NCI-H128 (cell line): ENCODE results near the gene ARPP21.

Experiments used
- DNase-seq: peaks from one replicate; lab custom pipeline; 2025; ENCODE audit not compliant: unreplicated experiment; lab: John Stamatoyannopoulos, UW

The ARPP21 gene

DNA sequence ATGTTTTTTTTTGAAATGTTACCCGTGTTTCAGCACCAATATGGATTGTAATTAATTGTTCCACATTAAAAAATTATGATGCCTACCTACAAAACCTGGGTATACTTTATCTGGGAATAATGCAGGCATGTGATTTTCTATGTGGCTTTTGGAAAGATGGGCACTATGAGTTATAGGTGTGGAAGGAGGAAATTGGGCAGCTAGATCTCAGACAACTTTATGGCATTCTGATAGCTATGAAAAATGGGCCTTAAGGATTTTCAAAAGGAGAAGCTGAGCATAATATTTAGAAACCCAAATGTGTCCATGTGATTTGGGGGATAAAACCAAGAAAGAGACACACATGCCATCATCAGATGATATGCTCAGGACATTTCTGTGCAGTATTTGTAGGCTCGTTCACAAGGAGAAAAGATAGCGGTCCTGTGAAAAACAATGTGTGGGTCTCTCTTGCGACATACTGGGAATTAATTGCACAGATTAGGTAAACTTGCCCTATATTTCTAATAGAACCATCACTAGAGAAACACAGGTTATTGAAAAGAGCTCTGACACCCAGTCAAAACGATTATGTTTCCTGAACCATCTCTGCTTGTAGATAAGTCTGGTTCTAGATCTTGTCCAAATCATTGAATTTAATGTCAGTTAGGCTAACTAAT, 35.3 kb downstream of the ARPP21 start:
- DNase-seq: no peak

DNA sequence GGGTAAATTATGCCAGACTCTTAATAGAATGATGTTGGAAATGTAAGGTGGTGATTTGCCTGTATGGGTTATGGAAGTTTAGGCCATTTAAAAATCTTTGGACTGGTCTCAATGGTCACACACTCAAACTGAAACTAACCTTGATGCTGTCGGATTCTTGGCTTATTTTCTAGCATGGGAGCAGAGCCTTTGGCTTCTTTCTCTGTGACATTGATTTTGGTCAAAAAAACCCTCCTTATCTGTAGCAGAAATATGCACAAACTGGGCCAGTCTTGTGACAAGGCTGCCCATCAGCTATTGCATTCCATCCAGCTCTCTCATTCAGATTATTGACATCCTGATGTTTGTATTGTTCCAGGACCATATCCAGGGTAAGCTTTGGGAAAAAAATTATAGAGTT, 35.9 kb downstream of the ARPP21 start:
- no peak for DNase-seq

DNA sequence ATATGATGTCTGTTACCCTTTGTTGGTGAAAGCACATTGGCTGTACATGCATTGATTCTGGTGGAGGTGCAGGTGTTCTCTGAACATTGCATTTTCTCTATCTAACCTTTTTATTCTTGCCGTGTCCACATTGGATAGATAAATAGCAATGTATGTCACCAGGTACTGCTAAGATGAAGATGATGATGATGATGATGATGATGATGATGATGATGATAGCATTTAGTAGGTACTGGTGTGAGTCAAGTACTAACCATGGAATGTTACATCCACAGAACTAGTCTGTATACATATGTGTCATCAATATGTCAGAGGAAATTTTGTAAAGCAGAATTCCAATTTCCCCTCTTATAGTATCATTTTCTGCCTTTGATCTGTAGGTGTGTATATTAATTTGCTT, 36.3 kb downstream of the ARPP21 start:
- DNase-seq: no peak

DNA sequence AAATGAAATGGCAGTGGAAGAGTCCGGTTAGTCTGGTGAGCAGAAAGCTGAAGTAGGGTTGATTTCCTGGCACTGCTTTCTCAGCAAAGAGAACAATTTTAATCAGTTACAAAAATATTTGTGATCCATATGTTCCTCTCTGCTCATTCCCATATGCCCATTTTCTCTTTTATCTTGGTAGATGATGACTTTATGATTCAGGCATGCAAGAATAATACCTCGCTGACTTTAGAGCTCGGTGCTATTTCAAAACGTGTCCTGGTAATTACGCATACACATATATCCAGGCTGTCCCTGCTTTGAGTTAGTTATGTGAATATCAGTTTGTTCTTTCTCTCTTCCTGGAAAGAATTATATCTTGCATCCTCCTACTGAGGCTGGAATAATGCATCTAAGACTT, 38.5 kb downstream of the ARPP21 start:
- DNase-seq: no peak

DNA sequence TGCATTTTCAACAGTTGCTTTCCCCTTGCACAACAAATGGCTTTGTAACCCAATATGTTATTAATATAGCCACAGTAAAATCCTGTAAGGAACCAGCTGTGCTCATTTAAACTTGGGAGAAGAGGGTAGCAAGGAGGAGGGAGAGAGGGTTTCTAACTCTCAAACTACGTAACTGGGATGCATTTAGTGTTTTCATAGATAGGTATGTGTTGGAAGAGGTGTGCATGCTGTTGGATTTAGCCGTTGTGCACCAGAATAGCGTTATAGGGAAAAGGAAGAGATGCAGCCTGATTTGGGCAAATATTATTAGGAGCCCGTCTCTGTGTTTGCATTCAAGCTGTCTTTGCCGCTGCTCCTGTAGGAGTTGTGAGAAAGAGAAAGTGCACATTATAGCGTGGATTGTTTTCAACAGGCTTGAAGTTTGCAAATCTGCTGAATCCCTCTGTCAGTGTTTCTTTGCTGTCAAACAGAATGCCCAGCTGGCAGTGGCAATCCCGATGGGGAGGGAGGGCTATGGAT, 39.4 kb downstream of the ARPP21 start:
- no peak for DNase-seq

DNA sequence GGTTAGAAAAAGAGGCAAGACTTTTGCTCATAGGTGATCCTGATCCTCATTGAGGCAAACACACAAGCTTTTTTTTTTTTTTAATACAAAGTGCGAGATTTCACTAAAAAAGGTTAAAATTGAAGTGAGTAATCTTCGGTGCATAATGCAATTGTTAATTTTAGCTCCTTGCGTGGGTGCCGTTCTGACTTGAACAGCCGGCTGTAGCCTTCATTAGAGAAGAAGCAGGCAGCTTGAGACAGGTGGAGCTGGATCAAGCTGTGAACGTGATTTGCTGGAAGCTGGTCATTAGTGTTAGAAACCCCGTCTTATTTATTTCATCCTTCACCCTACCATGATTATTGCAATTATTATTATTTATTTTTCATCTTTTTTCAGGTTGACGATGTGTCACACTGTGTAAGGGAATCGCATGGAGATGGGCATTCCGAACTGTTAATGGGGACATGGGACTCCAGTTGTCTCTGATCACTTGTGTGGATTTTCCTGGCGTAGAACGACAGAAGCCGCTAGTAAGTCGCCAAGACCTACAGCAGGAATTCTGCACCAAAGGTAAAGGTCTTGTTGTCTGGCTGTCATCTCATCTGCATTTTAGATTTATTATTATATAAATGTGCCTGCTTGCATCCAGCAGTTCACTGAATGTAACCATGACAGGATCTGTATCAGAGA, 40.2 kb downstream of the ARPP21 start:
- DNase-seq: no peak

DNA sequence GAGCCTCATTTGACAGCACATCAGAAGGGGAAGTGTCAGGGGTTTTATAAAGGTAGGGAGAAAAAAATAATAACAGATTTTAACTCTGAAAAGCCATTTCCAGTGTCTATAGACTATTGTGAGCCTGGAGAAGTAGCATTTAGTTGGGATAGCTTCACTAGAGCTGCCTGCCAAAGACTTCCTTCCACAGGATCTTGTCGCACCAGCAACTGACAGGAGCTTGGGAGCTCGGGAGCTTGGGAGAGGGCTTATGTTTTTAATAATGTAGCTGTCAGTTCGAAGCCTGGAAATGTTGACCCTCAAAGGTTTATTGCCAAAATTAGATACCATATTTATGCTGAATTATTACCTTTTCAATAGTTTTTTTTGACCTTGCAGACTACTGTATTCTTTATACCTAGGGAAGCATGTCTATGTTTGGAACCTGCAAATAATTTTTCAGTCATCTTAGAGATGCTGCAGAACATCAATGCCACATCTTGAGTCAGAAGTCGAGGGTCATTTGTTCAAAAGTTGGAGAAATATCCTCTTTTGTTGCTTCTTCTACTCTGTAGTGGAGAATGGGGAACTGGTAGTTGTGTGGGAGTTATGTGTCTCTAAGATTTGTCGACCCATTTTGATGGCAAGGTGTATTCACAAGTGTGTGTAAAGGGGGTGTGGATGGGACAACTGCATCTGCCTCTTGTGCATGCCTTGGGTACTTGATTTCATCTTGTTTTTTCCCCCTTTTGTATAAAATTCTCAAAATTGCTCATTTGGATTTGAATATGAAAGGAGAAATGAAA, 41.7 kb downstream of the ARPP21 start:
- DNase-seq: no peak

DNA sequence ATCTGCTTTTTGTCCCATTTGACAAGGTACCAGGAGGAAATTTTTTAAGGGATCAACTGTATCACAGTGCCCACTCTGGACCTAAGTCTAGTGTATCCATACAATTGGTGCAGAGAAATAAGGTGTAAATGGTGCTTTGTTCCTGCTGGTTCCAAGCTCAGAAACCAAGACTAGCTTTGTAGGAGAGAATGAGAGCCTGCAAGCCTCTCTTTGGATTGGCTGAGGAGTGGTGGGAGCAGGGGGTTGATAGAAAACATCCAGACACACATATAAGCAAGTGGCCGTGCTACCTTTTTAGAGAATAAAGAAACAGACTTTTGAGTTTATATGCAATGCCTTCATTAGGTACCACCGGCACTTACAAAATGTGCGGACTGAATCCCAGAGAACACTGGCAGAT, 45.8 kb downstream of the ARPP21 start:
- no peak for DNase-seq

DNA sequence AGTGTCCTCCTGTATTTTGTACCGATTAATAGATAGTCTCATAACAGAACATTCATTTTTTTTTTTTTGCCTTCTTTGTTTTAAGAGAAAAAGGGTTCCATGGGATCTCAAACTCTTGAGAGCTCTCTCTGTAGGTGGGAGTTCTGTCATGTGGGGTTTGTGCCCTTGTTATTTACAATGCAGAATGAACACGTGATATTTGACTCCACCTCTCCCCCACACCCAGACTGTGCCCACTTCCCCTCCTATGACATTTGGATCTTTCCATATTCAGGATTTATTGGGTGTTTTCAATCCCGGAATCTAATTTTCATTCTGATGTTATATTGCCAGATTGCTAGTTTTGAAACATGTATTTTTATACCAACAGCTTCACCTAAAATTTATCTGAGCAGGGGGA, 49.5 kb downstream of the ARPP21 start:
- DNase-seq: no peak

DNA sequence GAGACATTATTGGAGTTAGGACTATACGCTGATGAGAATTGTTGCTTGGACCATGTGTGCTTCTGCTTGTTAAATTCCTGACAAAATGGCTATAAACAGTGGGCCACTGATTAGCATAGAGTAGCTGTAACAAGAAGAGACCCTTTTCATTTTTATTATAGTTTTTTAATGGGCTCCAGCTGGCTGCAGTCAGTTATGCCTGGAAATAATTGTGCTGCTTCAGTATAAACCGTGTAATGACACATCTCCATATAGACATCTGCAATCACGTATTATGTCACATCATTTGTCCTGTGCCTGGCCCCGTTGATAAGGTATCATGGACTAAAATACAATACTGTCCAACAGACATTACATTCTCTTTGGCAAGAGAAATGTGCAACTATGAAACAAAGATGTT, 50.9 kb downstream of the ARPP21 start:
- no peak for DNase-seq

DNA sequence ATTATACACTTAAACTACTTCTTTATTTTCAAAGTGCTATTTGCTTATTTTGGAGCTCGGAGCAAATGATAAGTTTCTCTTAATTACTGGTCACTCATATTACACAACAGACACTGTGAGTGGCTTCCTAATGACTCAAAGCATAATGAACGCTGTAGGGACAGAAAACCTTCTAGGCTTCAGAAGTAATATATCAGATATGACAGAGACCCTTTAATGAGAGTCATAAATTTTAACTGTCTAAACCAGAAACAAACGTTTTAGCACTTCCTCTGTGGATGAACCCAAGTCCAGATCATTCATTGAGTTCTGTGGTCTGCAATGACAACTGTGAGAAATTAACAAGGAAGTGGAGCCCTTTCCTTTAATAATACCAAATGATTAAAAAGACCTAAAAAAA, 66.6 kb downstream of the ARPP21 start:
- no peak for DNase-seq

DNA sequence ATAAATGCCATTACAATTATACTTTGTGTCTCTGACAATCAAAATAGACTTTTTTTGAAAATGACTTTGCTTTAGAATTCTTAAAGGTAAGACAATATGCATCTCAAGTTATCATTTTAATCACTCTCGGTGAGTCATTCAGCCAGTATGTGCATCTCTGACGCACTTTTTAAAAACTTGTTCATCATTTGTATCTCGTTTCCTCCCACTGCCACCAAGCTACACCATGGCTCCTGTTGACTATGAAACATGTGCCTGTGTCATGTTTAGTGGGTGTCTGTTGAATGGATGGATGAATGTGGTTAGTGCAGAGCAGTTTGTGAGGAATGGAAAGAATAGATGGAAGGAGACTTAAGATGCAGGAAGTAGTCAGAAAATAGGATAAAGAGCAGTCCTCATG, 68.6 kb downstream of the ARPP21 start:
- DNase-seq: no peak

DNA sequence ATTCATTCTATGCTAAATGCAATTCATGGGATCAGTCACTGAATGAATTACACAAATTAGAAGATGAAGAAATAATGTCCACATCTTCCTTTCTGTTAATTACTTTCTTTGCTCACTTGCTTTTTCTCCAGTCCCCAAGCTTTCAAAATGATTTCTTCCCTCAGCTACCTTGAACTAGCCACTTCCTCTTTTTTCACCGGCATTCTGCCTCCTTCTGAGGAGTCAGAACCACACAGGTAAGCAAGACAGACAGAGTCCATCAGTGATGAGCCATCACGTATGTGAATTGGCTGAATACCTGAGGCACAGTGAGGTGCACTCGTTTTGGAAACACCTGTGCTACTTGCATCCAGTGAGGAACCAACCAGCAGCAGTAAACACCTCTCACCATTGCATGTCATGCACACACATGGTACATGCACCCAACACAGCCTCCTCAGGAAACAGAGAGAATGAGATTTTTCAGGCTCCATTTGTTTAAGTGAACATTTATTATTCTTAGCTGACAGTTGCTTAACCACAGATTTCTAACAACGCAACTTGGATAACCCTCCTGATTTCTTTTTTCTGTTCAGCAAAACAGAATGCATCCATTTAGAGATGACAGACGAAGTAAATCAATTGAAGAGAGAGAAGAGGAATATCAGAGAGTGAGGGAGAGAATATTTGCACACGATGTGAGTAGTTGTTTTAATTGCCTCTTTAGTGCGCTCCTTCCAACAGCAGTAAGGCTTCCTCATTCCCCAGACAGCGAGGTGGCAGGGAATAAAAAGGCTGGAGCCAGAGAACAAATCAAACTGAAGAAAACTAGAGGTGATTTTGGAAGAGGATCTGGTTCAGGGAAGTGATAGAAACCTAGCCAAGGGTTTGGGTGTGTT, 69.3 kb downstream of the ARPP21 start:
- DNase-seq: no peak

DNA sequence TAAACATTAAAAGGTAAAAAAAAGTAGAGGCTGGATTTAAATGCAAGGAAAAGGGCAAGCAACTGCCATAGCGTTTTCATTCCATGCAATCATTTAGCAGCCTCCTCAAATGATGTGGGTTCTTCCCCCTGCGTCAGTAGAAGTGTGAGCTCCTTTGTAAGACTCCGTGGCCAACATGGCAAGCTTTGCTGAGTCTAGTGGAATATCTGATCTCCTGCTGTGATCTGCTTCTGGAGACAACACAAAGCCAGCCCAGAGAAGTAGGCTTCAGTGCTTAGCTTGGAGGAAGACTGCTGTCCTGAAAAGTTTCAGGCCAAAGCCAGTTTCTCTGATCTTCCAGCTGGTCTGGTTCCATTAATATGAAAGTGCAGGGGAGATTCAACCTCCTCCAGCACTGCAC, 70.4 kb downstream of the ARPP21 start:
- DNase-seq: no peak

DNA sequence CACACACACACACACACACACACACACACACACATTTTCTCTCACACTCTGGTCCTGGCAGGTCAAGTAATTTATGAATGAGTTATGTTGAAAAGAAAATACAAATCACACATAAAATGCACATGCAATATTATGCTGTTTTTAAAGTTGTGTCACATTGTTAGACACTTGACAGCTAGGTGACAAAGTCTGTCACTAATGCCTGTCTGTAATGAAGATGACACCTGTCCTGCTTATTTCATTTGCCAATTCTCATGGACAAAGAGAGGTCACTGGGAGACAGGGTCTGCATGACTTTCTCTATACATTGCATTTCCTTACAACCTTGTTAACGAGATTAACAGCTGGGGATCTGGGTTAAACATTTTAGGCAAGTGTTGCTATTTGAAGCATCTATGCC, 71.2 kb downstream of the ARPP21 start:
- no peak for DNase-seq

DNA sequence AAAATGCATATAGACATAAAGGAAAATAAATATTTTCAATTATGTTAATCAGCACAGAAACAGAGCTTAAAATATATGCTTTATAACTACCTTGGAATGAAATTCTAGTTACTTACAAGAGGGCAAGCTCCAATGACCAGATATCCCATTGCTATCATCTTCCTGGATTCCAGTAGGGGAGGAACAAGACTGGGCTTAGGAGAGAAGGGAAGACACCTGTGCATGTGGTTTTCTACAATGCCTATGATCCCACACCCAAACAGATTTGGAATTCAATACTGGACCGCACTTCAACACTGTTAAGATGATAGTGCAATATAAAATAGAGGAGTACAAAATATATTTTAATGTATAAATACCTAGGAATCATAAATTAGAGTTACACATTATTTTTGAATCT, 79.6 kb downstream of the ARPP21 start:
- no peak for DNase-seq

DNA sequence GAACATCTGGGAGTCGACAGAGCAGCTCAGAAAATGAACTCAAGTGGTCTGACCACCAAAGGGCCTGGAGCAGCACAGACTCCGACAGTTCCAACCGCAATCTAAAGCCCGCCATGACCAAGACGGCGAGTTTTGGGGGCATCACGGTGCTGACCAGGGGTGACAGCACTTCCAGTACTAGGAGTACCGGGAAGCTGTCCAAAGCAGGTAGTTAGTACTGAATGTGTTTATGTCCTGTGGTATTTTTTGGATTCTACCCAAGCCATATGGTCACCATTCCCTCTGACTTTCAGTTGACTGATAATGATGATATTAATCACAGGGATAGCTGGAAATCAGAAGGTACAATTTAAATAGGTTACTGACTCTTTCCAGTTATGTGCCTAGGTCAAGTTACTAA, 82.3 kb downstream of the ARPP21 start:
- no peak for DNase-seq

DNA sequence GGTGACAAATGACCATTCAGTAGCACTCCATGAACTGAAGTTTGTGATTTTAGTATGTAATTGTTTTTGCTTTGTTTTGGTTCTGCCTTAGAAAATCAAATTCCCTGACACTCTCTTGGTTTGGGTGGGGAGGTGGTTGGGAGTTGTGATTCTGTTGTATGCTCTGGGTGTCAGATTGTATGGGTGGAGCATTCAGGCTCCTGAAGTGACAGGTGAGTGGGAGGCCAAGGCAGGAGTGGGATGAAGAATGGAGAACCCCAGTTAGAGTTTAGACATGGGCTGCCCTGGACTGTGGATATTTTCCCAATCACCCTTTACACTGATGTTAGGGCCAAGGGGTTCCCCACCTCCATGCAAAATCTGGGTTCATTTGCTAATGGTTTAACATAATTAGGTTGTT, 83.6 kb downstream of the ARPP21 start:
- DNase-seq: no peak

DNA sequence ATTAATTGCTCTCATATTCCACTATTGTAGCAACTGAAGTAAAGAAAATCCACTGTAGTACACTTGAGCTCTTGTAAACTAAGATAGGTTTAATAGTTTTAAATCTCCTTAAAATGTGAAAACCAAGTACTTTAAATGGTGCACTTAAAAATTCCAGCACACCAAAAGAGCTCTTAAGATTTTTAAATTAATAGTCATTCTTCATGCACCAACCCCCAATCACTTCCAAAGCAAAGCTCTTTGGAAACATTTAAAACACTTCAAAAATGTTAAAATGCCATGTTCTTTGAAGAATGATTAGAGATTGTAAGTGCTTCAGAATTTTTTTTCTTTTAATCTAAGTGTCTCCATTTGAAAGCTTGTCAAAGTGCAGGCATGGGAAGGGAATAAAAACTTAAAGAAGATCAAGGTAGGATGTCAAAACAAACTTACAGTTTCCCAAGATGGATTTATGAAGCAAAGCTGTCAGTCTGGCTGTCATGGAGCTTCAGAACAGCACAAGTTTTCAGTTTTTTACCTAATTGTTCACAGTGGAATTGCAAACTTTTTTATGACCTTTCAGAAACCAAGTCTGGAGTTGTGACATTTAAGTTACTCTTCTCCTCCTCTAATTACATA, 84.3 kb downstream of the ARPP21 start:
- DNase-seq: no peak

DNA sequence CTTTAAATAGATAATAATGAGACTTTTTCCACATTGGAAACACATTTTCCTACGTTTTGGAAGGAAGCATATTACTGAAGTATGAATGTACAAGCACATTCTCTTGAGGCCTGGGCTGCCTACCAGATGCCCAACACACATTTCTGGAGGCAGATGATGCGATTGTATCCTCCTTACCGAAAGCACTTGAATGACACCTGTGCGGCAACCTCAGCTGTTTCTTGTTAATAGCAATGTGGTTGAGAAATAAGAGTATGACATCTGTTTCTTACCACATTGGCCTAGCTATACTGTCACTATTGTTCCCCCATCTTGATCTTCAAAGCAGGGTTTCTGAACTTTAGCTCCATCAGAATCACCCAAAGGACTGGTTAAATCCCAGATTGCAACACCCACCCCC, 84.8 kb downstream of the ARPP21 start:
- DNase-seq: no peak

DNA sequence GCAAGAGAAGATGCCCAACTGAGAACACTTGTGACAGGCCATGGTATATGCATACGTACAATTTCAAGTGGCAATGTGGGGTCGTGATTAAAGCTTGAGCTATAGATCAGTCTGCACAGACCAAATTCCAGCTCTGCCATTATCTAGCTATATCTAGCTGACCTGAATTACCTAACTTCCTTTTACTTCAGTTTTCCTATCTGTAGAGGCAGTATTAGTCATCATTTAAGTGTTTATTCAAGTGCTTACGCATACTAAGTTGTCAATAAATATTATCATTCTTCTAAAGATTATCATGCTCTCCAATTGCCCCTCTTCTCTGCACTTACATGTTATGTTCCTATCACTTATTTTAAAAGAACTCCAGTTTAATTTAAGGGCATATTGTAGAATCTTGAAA, 87.9 kb downstream of the ARPP21 start:
- DNase-seq: no peak
